Subcutaneous abdominal adipose tissue (tissue), 5 donors: ENCODE measurements around the gene TPD52L2.
"Not testable (repeated sequence)": the region's sequence is repeated elsewhere in the genome, so short reads cannot be mapped to it uniquely, and the experiment has no call there.

ENCODE experiments used
- H3K27ac ChIP-seq: one replicate; pipeline ENCODE4 v1.7.0; 2013; ENCODE audit warnings: low read depth, mild to moderate bottlenecking, inconsistent platforms, low read length, moderate library complexity
- H3K27me3 ChIP-seq, 5 donors: one replicate each; pipeline ENCODE4 v1.7.0; 2013; ENCODE audit warnings: low read length in 5 of 5, inconsistent platforms in 1 of 5; ENCODE audit not compliant: control insufficient read depth in 5 of 5, insufficient read depth in 4 of 5
- H3K36me3 ChIP-seq, 5 donors: one replicate each; pipeline ENCODE4 v1.7.0; 2013; ENCODE audit warnings: low read length in 5 of 5; ENCODE audit not compliant: control insufficient read depth in 5 of 5, insufficient read depth in 5 of 5
- H3K4me1 ChIP-seq, 5 donors: one replicate each; pipeline ENCODE4 v1.7.0; 2013; ENCODE audit warnings: low read length in 5 of 5, mild to moderate bottlenecking in 3 of 5, moderate library complexity in 1 of 5; ENCODE audit not compliant: control insufficient read depth in 5 of 5, insufficient read depth in 5 of 5
- H3K4me3 ChIP-seq, 5 donors: one replicate each; pipeline ENCODE4 v1.7.0; 2013; ENCODE audit warnings: low read length in 5 of 5, low read depth in 1 of 5
- H3K9ac ChIP-seq, 5 donors: one replicate each; pipeline ENCODE4 v1.7.0; 2013; ENCODE audit warnings: low read length in 5 of 5, mild to moderate bottlenecking in 4 of 5, moderate library complexity in 3 of 5
- H3K9me3 ChIP-seq, 5 donors: one replicate each; pipeline ENCODE4 v1.7.0; 2013; ENCODE audit warnings: low read length in 5 of 5; ENCODE audit not compliant: control insufficient read depth in 5 of 5
- donor health status: healthy.
- donor health status: healthy.
- donor health status: healthy.
- donor health status: healthy.
- donor health status: healthy.

The TPD52L2 gene

GRCh38 chr20:63846128-63846771 is 18.8 kb upstream of the TPD52L2 start:
- Histone ChIP-seq H3K27me3 (peaks cover 10 to 39% (median 24%) of the 10 kb centered on the region in 5 donors), H3K9ac (no peak overlapping the region), H3K36me3 (no peaks in the 10 kb centered on the region), H3K27ac (peak overlapping the region; percentile 72), H3K9me3 (no peaks in the 10 kb centered on the region), H3K4me1 (peaks cover 7 to 58% (median 41%) of the 10 kb centered on the region in 5 donors), H3K4me3 (peak overlapping the region in 2 of 5 donors; percentile 27 to 40)

GRCh38 chr20:63846888-63847236 is 18.2 kb upstream of the TPD52L2 start:
- Histone ChIP-seq H3K4me3 (peak overlapping the region in 2 of 5 donors; percentile 4 to 35), H3K9me3 (no peaks in the 10 kb centered on the region), H3K27ac (peak overlapping the region; percentile 72), H3K36me3 (no peaks in the 10 kb centered on the region), H3K4me1 (peaks cover 7 to 59% (median 41%) of the 10 kb centered on the region in 5 donors), H3K27me3 (peaks cover 10 to 39% (median 24%) of the 10 kb centered on the region in 5 donors), H3K9ac (peak overlapping the region in 2 of 5 donors; percentile 33 to 44)

- Histone ChIP-seq H3K4me3 (peak overlapping the region in 3 of 5 donors; percentile 4 to 35 (median 7)), H3K9me3 (no peaks in the 10 kb centered on the region), H3K4me1 (peaks cover 7 to 59% (median 44%) of the 10 kb centered on the region in 5 donors), H3K27me3 (peaks cover 10 to 39% (median 22%) of the 10 kb centered on the region in 5 donors), H3K36me3 (no peaks in the 10 kb centered on the region), H3K27ac (peak overlapping the region; percentile 72), H3K9ac (peak overlapping the region in 2 of 5 donors; percentile 33 to 48)
Measured at GRCh38 chr20:63847237-63848002, 17.6 kb upstream of the TPD52L2 start.

- Histone ChIP-seq H3K27ac (peak overlapping the region; percentile 72), H3K36me3 (no peaks in the 10 kb centered on the region), H3K4me3 (peak overlapping the region in 1 of 5 donors; percentile 4), H3K9ac (peak overlapping the region in 2 of 5 donors; percentile 20 to 48), H3K4me1 (peaks cover 7 to 62% (median 44%) of the 10 kb centered on the region in 5 donors), H3K9me3 (no peaks in the 10 kb centered on the region), H3K27me3 (peaks cover 10 to 38% (median 22%) of the 10 kb centered on the region in 5 donors)
Measured at GRCh38 chr20:63848003-63848911, 16.8 kb upstream of the TPD52L2 start.

GRCh38 chr20:63850689-63851547 is 14.2 kb upstream of the TPD52L2 start:
- H3K27me3 ChIP-seq = peaks cover 6 to 34% (median 21%) of the 10 kb centered on the region in 5 donors
- H3K4me1 ChIP-seq = peaks cover 8 to 70% (median 55%) of the 10 kb centered on the region in 5 donors
- no peak overlapping the region for H3K4me3 ChIP-seq
- no peaks in the 10 kb centered on the region for H3K36me3 ChIP-seq
- H3K9ac ChIP-seq = no peak overlapping the region
- H3K27ac ChIP-seq = no peak overlapping the region
- H3K9me3 ChIP-seq = no peaks in the 10 kb centered on the region

- H3K4me1 ChIP-seq = peaks cover 8 to 69% (median 51%) of the 10 kb centered on the region in 5 donors
- H3K27me3 ChIP-seq = peaks cover 6 to 35% (median 24%) of the 10 kb centered on the region in 5 donors
- not testable (repeated sequence) for H3K4me3 ChIP-seq, H3K9ac ChIP-seq, H3K36me3 ChIP-seq, H3K9me3 ChIP-seq, H3K27ac ChIP-seq
Measured at GRCh38 chr20:63851548-63851943, 13.5 kb upstream of the TPD52L2 start.

- H3K27me3 ChIP-seq = peaks cover 0 to 38% (median 31%) of the 10 kb centered on the region in 5 donors
Measured at GRCh38 chr20:63853733-63854068, 11.4 kb upstream of the TPD52L2 start.

GRCh38 chr20:63854069-63854765 is 10.9 kb upstream of the TPD52L2 start:
- H3K27me3 ChIP-seq = peaks cover 0 to 39% (median 33%) of the 10 kb centered on the region in 5 donors
- H3K9me3 ChIP-seq = no peaks in the 10 kb centered on the region
- peak overlapping the region in 2 of 5 donors; percentile 29 to 42 for H3K4me3 ChIP-seq
- H3K27ac ChIP-seq = peak overlapping the region; percentile 54
- peak overlapping the region in 2 of 5 donors; percentile 56 to 64 for H3K9ac ChIP-seq
- no peaks in the 10 kb centered on the region for H3K36me3 ChIP-seq
- peaks cover 12 to 70% (median 54%) of the 10 kb centered on the region in 5 donors for H3K4me1 ChIP-seq

More at GRCh38 chr20:63853733-63854068, 11.4 kb upstream of the TPD52L2 start:
- not testable (repeated sequence) for H3K9ac ChIP-seq, H3K9me3 ChIP-seq, H3K27ac ChIP-seq, H3K36me3 ChIP-seq, H3K4me3 ChIP-seq
- peaks cover 8 to 66% (median 49%) of the 10 kb centered on the region in 5 donors for H3K4me1 ChIP-seq
